Right lobe of liver (tissue), 4 donors: ENCODE results near the gene TMED1.

ENCODE experiments used
- POLR2A ChIP-seq: fragments of 450-650 bp; IDR thresholded peaks from one replicate; pipeline ENCODE4 v1.6.1; 2017; ENCODE audit warnings: antibody characterized with exemption, mild to moderate bottlenecking
- TF ChIP-seq, protein P1 (sequence below), 4 donors: fragments of 200-600 bp in 3 of 4; fragments of 450-650 bp in 1 of 4; IDR thresholded peaks; one replicate each; pipeline versions ENCODE4 v1.5.1 to v1.8.0; 2016 to 2022; ENCODE audit warnings: antibody characterized with exemption in 4 of 4, mild to moderate bottlenecking in 2 of 4
- donor health status: DM: no; HTN: no; CAD: no.
- donor health status: DM: no; HTN: no; CAD: no.
- donor health status: DM: no; HTN: yes; CAD: no.

DNA sequence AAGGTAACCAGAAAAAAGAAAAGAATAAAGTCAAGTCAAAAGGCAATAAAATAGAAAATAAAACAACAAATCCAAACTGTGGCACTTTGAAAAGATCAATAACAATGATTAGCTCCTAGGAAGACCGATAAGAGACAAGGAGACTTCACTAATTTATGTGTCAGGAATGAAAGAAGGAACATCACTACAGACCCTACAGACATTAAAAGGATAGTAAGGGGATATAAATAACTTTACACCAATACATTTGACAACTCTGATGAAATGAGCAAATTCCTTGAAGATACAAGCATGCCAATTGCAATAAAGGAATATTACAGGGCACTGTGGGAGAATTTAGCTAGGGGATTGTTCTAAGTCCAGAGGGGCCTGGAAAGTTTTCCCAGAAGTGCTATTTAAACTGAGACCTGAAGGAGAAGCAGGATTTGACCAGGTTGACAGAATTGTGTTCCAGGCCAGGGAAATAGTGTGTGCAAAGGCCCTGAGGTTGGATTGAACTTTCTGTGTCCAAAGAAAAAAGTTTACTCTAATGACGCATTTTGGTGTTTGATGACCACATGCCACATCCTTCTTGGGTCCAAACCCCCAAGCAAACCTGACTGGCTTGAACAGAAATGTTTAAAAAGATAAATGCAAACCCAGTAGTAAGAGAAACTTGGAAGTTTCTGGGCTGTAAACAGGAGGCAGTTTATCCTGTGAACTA lies 10.6 kb upstream of the TMED1 start:
- TF ChIP-seq, protein P1, sequence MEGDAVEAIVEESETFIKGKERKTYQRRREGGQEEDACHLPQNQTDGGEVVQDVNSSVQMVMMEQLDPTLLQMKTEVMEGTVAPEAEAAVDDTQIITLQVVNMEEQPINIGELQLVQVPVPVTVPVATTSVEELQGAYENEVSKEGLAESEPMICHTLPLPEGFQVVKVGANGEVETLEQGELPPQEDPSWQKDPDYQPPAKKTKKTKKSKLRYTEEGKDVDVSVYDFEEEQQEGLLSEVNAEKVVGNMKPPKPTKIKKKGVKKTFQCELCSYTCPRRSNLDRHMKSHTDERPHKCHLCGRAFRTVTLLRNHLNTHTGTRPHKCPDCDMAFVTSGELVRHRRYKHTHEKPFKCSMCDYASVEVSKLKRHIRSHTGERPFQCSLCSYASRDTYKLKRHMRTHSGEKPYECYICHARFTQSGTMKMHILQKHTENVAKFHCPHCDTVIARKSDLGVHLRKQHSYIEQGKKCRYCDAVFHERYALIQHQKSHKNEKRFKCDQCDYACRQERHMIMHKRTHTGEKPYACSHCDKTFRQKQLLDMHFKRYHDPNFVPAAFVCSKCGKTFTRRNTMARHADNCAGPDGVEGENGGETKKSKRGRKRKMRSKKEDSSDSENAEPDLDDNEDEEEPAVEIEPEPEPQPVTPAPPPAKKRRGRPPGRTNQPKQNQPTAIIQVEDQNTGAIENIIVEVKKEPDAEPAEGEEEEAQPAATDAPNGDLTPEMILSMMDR (IDR thresholded peaks at IDR 0.05): no peak
- TF ChIP-seq POLR2A: no peak
